Pons (tissue), 1 donor: ENCODE measurements around the gene PYCR2.
A peak's percentile ranks its signal among the peaks of the same experiment; 100 is the strongest.
"Not testable (repeated sequence)": the region's sequence is repeated elsewhere in the genome, so short reads cannot be mapped to it uniquely, and the experiment has no call there.

Source experiments
- DNase-seq: peaks from one replicate; pipeline ENCODE4 v3.0.0-alpha.2; 2016; ENCODE audit warnings: low spot score

The PYCR2 gene

GRCh38 chr1:225890346-225891228, 33.5 kb downstream of the PYCR2 start:
- no peak for DNase-seq

DNA sequence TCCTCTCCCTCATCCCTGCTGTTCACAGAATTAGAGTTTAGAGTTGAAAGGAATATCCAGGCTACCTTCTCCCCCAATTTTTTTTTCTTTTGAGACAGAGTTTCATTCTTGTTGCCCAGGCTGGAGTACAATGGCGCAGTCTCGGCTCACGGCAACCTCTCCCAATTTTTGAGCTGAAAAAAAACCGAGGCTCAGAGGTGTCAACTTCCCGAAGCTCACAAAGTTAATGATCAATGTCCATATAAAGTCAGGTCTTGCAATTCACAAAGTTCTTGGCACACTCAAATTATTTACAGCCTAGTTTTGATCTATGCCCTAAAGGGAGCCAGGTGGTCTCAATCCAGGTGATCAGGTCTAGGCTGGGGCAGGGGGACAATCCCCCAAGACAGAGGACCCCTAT, 34.3 kb downstream of the PYCR2 start:
- no peak for DNase-seq

DNA sequence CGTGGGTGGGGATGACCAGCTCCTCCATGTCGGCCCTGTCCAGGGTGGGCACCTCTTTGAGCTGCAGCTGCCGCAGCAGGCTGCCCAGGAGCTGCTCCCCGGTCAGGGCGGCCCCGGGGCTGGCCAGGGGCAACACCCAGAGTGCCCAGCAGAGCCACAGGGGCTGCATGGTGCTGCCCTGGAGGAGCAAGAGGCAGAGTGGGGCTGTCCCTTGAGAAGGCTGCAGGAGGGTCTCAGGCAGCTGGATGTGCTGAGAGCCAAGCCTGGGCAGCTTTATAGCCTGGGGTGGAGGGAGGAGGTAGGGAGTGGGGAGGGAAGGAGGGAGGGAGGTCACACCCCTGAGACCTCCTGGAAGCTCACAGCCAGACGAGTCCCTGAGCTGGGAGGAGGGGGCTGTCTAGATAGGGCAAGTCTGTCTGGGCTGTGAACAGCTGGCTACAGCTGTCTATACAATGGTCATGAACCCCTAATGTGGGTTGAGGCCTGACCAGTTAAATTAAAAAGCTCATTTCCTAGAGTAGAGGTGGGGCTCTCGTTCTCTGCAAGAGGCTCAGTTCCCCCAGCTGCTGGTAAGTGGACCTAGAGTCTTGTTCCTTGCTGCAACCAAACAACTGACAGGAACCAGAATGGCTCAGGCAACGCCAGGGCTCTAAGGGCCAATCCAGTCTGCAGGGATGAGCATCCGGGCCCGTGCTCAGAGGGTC, 35.0 kb downstream of the PYCR2 start, which contains the start of gene LEFTY1:
LEFTY1 (minus strand) TSS at position 249 of the 704 bp plus-strand sequence; CDS start at position 169, 80 bp downstream.
- DNase-seq, result no peak

DNA sequence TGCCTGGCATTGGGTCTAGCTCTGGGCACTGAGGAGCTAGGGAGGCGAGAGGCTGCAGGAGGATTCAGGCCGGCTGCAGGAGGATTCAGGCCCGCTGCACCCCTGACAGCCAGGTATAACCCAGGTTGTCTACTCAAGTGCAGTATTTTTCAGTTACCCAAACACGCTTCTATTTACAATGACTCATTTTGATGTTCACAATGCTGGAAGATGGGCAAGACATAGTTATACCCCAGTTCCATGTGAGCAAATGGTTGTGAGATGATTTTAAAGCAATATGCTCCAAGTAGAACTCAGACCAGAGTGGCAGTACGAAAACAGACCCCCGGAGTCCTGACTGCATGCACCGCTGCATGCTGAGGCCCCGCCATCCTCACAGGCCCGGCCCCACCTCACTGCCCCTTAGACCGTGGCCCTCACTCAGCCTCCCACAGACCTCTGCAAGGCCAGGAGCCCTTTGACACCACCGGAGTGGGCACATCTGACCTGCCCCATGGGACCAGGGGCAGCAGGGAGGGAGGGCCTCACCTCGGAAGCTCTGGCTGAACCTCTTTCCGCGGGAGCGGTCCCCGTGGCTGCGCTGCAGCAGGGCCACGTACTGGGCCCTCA, 35.7 kb downstream of the PYCR2 start:
- no peak for DNase-seq

GRCh38 chr1:225887554-225888288, 36.3 kb downstream of the PYCR2 start:
- DNase-seq, result not testable (repeated sequence)

DNA sequence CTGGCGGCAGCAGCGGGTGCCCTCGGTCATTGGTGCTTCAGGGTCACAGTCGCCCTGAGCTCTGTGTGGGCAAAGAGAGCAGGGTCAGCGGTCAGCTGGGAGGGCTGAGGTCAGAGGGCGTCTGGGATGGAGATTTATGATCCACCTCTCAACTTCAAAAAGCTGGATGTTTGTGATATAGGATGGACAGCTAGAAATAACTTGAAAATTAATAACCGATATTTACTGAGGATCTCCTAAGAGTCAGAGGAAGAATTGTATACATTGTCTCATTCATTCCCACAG, 37.1 kb downstream of the PYCR2 start:
- DNase-seq, result no peak

- DNase-seq, result no peak
Measured at GRCh38 chr1:225886159-225887029, 37.7 kb downstream of the PYCR2 start.

DNA sequence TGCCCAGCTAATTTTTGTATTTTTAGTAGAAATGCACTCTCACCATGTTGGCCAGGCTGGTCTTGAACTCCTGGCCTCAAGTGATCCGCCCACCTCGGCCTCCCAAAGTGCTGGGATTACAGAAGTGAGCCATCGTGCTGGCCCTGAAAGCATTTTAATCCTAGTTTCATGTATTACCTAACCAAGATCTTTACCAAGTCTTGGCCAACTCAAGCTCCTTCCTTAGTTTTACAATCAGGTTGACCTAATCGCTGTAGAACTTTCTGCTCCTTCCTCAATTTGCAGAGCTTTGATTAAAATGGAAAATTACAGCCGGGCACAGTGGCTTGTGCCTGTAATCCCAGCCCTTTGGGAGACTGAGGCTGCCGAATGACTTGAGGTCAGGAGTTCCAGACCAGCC, 38.7 kb downstream of the PYCR2 start:
- DNase-seq, result no peak

- no peak for DNase-seq
Measured at GRCh38 chr1:225883616-225884265, 40.3 kb downstream of the PYCR2 start.

- no peak for DNase-seq
Measured at GRCh38 chr1:225882694-225883615, 41.1 kb downstream of the PYCR2 start.

DNA sequence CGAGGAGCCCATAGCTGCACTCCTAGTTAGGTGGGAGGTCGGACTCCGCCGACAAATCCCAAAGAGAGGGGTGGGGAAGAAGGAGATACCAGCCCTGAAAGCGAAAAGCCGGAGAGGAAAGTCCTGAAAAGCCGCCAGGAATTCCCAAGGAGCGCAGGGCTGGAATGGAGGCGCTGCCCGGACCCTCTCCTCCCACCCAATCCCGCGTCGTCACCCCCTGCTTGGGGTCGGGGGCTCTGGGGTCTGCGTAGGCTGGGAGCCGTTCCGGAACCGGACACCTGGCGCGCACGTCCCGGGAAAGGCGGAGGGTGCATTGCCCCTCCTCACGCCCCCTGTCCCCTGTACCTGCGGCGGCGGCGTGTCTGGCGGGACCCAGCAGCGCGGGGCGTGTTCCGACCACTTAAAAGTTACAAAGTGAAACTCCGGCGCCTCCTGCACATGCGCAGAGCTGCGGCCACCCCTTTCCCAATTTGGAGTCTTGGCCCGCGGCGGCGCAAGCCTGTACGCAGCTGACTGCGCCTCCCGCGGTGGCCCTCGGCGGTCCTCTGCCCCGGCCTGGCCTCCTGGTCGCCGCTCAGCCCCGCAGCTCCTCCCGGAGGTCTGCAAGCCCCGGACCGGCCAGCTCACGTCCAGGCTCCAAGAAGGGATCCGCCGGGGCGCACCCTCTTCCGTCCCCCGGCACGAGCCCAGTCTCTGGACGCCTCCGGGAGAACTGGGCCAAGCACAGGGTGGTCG, 41.9 kb downstream of the PYCR2 start, which contains the start of gene TMEM63A:
TMEM63A (minus strand) TSS at position 422 of the 735 bp plus-strand sequence. CDS start 4,800 bp downstream, outside the sequence.
- DNase-seq, result peak; percentile 77

DNA sequence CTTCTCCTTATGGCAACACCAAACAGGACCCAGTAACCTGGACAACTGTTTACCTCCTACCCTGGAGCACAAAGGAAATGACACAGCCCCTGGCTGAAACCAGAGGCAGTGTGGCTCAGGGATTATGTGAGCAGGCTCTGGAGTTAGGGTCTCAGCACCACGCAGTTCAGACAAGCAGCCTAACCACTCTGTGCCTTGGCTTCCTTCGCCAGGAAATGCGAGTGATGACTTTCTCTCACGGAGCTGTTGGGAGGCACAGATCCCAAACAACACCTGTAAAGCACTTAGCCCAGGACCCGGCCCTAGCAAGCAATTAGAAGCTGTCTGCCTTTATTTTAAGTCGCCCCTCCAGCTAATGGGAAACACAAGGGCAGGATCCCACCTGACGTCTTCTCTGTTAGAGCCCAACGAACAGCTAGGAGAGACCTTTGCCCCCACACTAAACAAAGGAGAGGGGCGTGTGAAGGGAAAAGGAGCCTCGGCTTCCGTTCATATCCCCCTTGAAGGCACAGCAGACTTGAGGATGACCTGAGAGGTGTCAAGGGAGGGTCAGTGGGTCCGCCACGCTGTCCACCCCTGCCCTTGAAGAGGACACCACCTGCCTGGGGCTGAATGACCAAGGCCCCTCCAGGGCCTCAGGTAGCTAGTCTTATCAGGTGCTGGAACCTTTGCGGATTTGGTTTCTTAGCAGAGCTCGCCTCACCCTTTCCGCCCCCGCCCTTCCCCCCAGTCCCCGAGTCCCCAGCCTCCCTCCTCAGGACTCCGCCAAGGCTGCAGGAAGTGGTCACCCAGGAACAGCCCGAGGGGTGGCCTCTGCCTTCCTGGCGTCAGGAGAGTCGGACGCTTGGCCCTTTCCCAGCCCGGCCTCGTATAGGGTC, 42.7 kb downstream of the PYCR2 start:
- DNase-seq, result peak; percentile 34

DNA sequence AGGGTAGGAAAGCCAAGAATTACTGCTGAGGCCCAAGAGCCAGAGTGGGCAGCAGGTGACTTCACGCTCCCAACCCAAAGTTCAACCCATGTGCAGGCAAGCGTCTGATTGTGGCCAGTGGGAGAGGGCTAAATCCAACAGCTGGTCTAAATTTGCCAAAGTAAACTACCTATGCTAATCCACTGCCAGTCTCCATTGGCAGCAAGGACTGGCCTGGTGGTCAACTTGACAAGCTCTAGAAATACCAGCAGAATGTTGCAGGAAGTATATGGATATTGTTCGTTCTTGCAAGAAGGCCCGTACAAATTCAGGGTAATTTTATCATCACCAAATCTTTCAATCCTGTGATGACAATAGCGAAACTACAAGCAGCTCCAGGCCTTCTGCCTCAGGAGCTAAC, 43.4 kb downstream of the PYCR2 start:
- no peak for DNase-seq

GRCh38 chr1:225880222-225880588, 43.8 kb downstream of the PYCR2 start:
- DNase-seq, result peak; percentile 90

DNA sequence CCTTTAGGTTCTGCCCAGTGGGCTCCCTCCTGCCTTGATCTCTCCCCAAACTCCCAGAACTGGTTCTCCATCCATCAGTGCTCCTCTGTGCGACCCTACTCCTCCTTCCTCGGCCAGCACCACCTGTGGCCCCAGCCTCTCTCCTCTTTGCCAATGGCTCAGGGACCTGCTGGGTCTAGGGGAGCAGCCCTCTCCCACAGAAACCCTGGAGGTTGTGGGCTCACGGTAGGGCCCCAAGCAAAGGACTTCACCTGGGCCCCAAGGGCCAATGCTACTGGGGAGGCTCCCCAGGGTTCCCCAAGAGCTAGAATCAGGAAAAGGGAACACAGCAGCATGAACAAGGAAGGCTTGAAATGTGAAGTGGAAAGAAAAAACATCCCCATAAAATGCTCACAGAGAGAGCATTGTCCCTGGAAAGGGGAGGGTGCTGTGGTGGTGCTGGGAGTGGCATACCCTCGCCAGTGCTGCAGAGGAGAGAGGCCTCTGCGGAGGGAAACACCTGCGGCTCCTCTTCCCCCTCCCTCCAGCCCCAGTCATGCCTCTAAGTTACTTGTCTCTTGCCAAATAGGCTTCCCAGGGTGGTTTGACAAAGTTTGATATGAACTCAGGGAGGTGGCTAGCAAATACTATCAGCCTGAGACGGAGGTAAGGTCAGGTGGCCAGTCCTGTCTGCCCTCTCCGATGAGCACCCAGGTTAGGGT, 44.4 kb downstream of the PYCR2 start:
- DNase-seq, result peak; percentile 93

DNA sequence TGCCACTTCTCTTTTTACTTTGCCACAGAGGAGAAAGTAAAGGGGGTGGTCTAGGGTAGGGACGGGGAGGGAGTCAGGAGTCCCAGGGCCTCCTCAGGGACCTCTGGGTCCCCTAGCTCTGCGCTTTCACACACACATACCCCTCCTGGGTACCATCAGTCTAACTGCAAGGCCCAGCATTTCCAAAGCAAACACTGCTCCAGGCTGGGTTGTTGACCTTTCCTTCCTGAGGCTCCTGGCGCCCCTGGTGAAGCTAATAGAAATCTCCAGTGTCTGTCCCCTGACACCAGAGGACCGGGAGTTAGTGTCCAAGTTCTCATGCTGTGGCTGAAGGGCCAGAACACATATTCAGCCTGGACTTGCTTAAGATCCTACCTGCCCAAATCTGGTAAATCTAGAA, 45.8 kb downstream of the PYCR2 start:
- DNase-seq, result peak; percentile 37

- DNase-seq, result peak; percentile 97
Measured at GRCh38 chr1:225877580-225877979, 46.5 kb downstream of the PYCR2 start.
